Smooth muscle cell of the brain vasculature (primary cell): ENCODE data around the gene GEN1.

Experiments used
- DNase-seq: peaks from one replicate; pipeline ENCODE4 v3.0.0-alpha.2; 2012; ENCODE audit warnings: low read depth, low spot score

The GEN1 gene

GRCh38 chr2:17753803-17754663, at the start of gene GEN1, which contains the start of gene SMC6:
TSS of gene GEN1 (plus strand) at chr2:17754138. CDS start at chr2:17759944, 5,806 bp downstream.
TSS of gene SMC6 (minus strand) at chr2:17753810. CDS start at chr2:17745946, 7,864 bp downstream.
- DNase-seq, result peak; percentile 82

GRCh38 chr2:17706845-17707244, 47.1 kb upstream of the GEN1 start:
- no peak for DNase-seq

GRCh38 chr2:17708501-17708900, 45.4 kb upstream of the GEN1 start:
- DNase-seq, result no peak

GRCh38 chr2:17709897-17710296, 44.0 kb upstream of the GEN1 start:
- DNase-seq, result no peak

GRCh38 chr2:17710547-17711248, 43.2 kb upstream of the GEN1 start:
- no peak for DNase-seq

GRCh38 chr2:17713291-17713690, 40.6 kb upstream of the GEN1 start:
- no peak for DNase-seq

- no peak for DNase-seq
These were observed 36.3 kb upstream of the GEN1 start for GRCh38 chr2:17717666-17718065.

- DNase-seq, result no peak
These were observed 35.2 kb upstream of the GEN1 start for GRCh38 chr2:17718689-17719088.

GRCh38 chr2:17719562-17720371, 34.2 kb upstream of the GEN1 start:
- no peak for DNase-seq

- no peak for DNase-seq
These were observed 25.7 kb upstream of the GEN1 start for GRCh38 chr2:17728210-17728609.

- no peak for DNase-seq
These were observed 24.1 kb upstream of the GEN1 start for GRCh38 chr2:17729880-17730279.

- DNase-seq, result no peak
These were observed 20.3 kb upstream of the GEN1 start for GRCh38 chr2:17733599-17733998.

GRCh38 chr2:17735864-17736263, 18.1 kb upstream of the GEN1 start:
- no peak for DNase-seq

GRCh38 chr2:17736989-17737388, 16.9 kb upstream of the GEN1 start:
- no peak for DNase-seq

GRCh38 chr2:17740203-17740602, 13.7 kb upstream of the GEN1 start:
- DNase-seq, result no peak

GRCh38 chr2:17747684-17748452, 6.1 kb upstream of the GEN1 start:
- no peak for DNase-seq

GRCh38 chr2:17748745-17749144, 5.2 kb upstream of the GEN1 start:
- DNase-seq, result no peak

GRCh38 chr2:17749753-17750438, 4.0 kb upstream of the GEN1 start:
- no peak for DNase-seq

GRCh38 chr2:17752246-17752645, 1.7 kb upstream of the GEN1 start:
- DNase-seq, result no peak
